ENCODE measurements around the gene MEGF10. TPM values are rescaled to one million over a fixed set of nuclear protein-coding genes. Genes with fewer than 3 reads are reported as not detected.
A peak's percentile ranks its signal among the peaks of the same experiment; 100 is the strongest.

Gene MEGF10
- total and polyA plus RNA-seq, 8 donors = 0.02 to 0.59 (median 0.06) TPM; not detected in 1

GRCh38 chr5:127439644-127440043, 149.0 kb downstream of the MEGF10 start:
- H3K9me3 ChIP-seq = no peaks in the 10 kb centered on the region
- ATAC-seq = no peak

GRCh38 chr5:127440831-127441230, 150.2 kb downstream of the MEGF10 start:
- no peak for DNase-seq
- H3K27ac ChIP-seq = no peak overlapping the region
- WGBS, 2 donors = 81 to 89% methylated on average over 7 of the region's 7 CpGs
- no peak for TF ChIP-seq CTCF (IDR thresholded peaks at IDR 0.05)
- no peak overlapping the region for H3K4me3 ChIP-seq
- no peaks in the 10 kb centered on the region for H3K27me3 ChIP-seq
- no peaks in the 10 kb centered on the region for H3K4me1 ChIP-seq
- H3K9me3 ChIP-seq = no peaks in the 10 kb centered on the region
- no peak for FAIRE-seq
- H3K36me3 ChIP-seq = no peaks in the 10 kb centered on the region
- no peak for ATAC-seq
- intact Hi-C loops (cut with DNase I) = no loop called here

More at GRCh38 chr5:127439644-127440043, 149.0 kb downstream of the MEGF10 start:
- intact Hi-C loops (cut with DNase I) = no loop called here
- no peaks in the 10 kb centered on the region for H3K36me3 ChIP-seq
- no peak for FAIRE-seq
- H3K4me1 ChIP-seq = no peaks in the 10 kb centered on the region
- 81 to 89% methylated on average over 4 of the region's 4 CpGs for WGBS, 2 donors
- no peak overlapping the region for H3K27ac ChIP-seq
- no peaks in the 10 kb centered on the region for H3K27me3 ChIP-seq
- DNase-seq = no peak
- no peak for TF ChIP-seq CTCF (IDR thresholded peaks at IDR 0.05)
- no peak overlapping the region for H3K4me3 ChIP-seq

GRCh38 chr5:127441799-127442484, 151.3 kb downstream of the MEGF10 start:
- intact Hi-C loops (cut with DNase I) = no loop called here
- Histone ChIP-seq H3K9me3 (no peaks in the 10 kb centered on the region), H3K4me1 (no peaks in the 10 kb centered on the region), H3K27me3 (no peaks in the 10 kb centered on the region), H3K4me3 (no peak overlapping the region), H3K27ac (no peak overlapping the region), H3K36me3 (no peaks in the 10 kb centered on the region)
- FAIRE-seq (no peak), DNase-seq (no peak), ATAC-seq (no peak)
- WGBS, 2 donors = 43 to 58% methylated on average over 4 of the region's 4 CpGs
- peak in 1 of 4 donors; percentile 13 for TF ChIP-seq CTCF (IDR thresholded peaks at IDR 0.05)

- no peaks in the 10 kb centered on the region for H3K27me3 ChIP-seq
- ATAC-seq (no peak), FAIRE-seq (no peak), DNase-seq (no peak)
- intact Hi-C loops (cut with DNase I) = no loop called here
- TF ChIP-seq CTCF (IDR thresholded peaks at IDR 0.05) = no peak
- H3K27ac ChIP-seq = no peak overlapping the region
- 71 to 82% methylated on average over 1 of the region's 1 CpG for WGBS, 2 donors
- H3K4me1 ChIP-seq = no peaks in the 10 kb centered on the region
- H3K9me3 ChIP-seq = no peaks in the 10 kb centered on the region
- no peaks in the 10 kb centered on the region for H3K36me3 ChIP-seq
- H3K4me3 ChIP-seq = no peak overlapping the region
Measured at GRCh38 chr5:127444171-127444570, 153.6 kb downstream of the MEGF10 start.

GRCh38 chr5:127445328-127445727, 154.7 kb downstream of the MEGF10 start:
- Histone ChIP-seq H3K27ac (no peak overlapping the region), H3K4me3 (no peak overlapping the region), H3K4me1 (no peaks in the 10 kb centered on the region), H3K36me3 (no peaks in the 10 kb centered on the region), H3K27me3 (no peaks in the 10 kb centered on the region), H3K9me3 (no peaks in the 10 kb centered on the region)
- FAIRE-seq (no peak), DNase-seq (no peak), ATAC-seq (no peak)
- WGBS, 2 donors = 45 to 51% methylated on average over 4 of the region's 4 CpGs
- intact Hi-C loops (cut with DNase I) = no loop called here
- no peak for TF ChIP-seq CTCF (IDR thresholded peaks at IDR 0.05)

All from pancreas (tissue), 10 donors.